Daoy (cell line): ENCODE data around the gene ZNF793. TPM values are rescaled to one million over a fixed set of nuclear protein-coding genes. Genes with fewer than 3 reads are reported as not detected.

Experiments used
- DNase-seq: peaks from one replicate; pipeline ENCODE4 v3.0.0-alpha.2; 2015; ENCODE audit warnings: low read depth
- total RNA-seq: library from RNA; depleted of rRNA; stranded (reverse); fragments of >200 nt; shearing (Covaris generic); gene quantifications from 2 replicates; pipeline ENCODE4 v1.2.3, GENCODE V29; 2014; rRNA removed

Gene ZNF793
- total RNA-seq: 3.1 and 4.5 TPM in 2 replicates

DNA sequence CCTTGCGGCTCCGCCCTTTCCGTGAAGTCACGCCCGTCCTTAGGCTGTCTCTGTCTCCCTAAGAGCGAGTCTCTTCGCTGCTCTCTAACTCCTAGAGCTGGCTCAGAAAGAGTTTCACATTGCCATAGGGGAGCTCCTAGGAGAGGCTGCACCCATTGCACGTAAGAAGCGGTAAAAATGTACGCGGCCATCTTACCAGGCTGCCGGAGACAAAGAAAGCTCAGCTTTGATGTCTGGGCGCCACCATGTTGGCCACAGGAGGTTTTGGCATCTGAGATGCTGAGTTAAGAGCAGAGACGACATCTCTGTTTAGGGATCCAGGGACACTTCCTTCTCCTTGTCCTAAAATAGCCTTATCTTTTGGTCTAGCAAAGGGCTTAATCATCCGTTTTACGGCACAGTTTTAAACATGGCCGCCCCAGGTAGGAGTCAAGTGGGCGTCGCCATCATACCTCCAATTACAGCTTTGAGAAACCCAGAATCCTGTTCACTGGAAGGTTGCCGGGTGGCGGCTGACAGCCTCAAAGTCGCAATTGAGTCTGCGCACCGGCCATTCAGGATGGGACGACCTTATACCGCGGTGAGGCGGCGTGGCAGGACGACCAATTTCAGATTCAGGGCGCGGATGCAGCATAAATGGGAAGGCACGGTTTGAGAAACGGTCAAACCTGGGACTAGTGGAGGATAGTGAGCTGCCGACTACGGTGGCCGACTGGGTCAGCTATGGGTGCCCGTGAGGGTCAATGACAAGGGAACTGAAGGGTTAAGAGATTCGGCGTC is at the start of gene ZNF793:
Gene ZNF793 (plus strand): TSS at position 553 of the 780 bp plus-strand sequence. CDS start 16,501 bp downstream, outside the sequence.
- DNase-seq: peak; percentile 88

GRCh38 chr19:37466277-37466797 is 40.4 kb upstream of the ZNF793 start:
- DNase-seq: no peak

DNA sequence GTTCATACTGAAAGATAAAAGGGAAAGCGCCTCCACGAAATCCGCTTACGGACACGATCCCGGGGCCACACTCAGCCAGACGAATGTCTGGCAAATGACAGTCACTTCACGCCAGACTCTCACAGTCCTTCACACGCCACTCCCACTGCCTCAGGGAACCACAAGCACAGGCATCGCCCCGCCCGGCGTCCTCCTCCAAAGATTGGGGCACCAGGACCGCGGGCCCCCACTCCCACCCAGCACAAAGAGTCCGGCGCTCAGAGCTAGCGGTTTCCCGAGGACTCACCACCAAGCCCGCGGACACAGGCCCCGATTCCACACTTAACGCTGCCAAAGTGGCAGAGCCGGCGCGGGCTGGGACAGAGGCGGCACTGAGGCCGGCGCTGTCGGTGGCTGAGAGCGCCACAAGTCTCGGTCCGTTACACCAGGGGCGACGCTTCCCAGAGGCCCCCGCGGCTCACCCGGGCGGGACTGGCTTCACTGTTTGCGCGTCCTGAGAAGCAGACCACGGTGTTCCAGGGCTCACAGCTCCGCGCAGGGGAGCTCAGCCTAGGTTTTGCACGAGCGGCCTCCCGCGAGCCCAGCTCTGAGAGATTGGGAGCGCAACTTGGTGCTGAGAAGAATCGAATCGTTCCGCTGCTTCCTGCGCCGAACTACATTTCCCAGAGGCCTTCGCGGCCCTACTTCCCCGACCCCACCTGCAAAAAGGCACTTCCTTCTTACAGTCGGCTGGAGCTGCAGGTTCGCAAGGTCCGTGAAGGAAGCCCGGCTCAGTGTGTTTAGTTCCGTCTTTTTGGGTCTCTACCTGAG is 39.7 kb upstream of the ZNF793 start, which contains the start of gene ZNF569:
Gene ZNF569 (minus strand): TSS at position 647 of the 810 bp plus-strand sequence. CDS start 22,523 bp downstream, outside the sequence.
- peak; percentile 93 for DNase-seq

GRCh38 chr19:37467608-37468090 is 39.1 kb upstream of the ZNF793 start:
- no peak for DNase-seq

- peak; percentile 89 for DNase-seq
These were observed 37.6 kb upstream of the ZNF793 start, which contains the start of gene ZNF570 for GRCh38 chr19:37468961-37469777. TSS of gene ZNF570 (plus strand) at chr19:37469356. CDS start at chr19:37470355, 999 bp downstream.

- DNase-seq: no peak
These were observed 36.5 kb upstream of the ZNF793 start for GRCh38 chr19:37470216-37470615.

DNA sequence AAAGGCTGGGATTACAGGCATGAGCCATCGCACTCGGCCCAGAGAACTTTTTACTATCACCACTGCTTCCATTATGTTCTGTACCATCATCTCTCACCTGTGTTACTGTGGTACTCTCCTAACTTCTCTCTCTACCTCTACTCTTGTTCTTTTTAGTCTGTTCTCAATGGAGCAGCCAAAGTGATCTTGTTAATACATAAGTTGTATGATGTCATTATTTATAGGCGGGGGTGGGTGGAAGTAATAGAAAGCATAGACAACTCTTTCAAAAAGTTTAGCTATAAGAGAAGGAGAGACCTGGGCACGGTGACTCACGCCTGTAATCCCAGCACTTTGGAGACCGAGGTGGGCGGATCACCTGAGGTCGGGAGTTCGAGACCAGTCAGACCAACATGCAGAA is 34.6 kb upstream of the ZNF793 start:
- no peak for DNase-seq

DNA sequence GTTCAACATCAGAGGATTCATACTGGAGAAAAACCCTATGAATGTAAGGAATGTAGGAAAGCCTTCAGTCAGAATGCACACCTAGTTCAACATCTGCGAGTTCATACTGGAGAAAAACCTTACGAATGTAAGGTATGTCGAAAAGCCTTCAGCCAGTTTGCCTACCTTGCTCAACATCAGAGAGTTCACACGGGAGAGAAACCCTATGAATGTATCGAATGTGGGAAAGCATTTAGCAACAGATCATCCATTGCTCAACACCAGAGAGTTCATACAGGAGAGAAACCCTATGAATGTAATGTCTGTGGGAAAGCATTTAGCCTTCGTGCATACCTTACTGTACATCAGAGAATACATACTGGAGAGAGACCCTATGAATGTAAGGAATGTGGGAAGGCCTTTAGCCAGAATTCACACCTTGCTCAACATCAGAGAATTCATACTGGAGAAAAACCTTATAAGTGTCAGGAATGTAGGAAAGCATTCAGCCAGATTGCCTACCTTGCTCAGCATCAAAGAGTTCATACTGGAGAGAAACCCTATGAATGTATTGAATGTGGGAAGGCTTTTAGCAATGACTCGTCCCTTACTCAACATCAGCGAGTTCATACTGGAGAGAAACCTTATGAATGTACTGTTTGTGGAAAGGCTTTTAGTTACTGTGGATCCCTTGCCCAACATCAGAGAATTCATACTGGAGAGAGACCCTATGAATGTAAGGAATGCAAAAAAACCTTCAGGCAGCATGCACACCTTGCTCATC is 22.2 kb upstream of the ZNF793 start:
- DNase-seq: no peak

- no peak for DNase-seq
These were observed 14.5 kb upstream of the ZNF793 start for GRCh38 chr19:37492213-37492612.

- no peak for DNase-seq
These were observed 767 bp upstream of the ZNF793 start for GRCh38 chr19:37505958-37506386.

GRCh38 chr19:37507167-37507464 is 377 bp downstream of the ZNF793 start:
- no peak for DNase-seq

DNA sequence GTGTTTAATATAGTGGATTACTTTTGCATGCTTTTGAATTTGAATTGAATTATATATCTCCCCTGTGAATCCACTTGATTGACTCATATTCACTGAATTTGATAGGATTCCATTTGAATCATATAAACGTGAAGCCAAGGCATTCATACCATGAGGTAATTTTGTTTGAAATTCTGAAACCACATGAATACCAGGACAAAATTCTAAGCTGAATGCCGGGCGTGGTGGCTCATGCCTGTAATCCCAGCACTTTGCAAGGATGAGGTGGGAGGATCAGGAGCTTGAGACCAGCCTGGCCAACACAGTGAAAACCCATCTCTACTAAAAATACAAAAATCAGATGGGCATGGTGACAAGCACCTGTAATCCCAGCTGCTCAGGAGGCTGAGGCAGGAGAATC is 4.4 kb downstream of the ZNF793 start:
- no peak for DNase-seq

- no peak for DNase-seq
These were observed 5.1 kb downstream of the ZNF793 start for GRCh38 chr19:37511821-37512220.

DNA sequence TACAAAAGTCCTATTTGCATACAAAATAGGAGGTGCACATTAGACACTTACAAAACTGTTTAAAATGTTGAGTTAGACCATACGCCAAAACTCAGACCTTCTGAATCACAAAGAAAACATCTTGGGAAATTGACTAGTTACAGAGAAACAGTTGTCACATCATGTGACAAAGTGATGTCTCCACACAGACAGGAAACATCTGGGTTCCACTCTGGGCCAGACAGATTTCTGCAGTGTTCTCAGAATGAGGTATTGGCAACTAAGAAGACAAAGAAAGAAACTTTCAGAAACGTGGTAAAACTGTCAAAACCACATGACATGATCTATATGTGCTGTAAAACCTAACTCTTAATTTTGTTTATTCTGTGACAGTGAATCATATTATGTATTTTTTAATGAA is 6.7 kb downstream of the ZNF793 start:
- DNase-seq: no peak

DNA sequence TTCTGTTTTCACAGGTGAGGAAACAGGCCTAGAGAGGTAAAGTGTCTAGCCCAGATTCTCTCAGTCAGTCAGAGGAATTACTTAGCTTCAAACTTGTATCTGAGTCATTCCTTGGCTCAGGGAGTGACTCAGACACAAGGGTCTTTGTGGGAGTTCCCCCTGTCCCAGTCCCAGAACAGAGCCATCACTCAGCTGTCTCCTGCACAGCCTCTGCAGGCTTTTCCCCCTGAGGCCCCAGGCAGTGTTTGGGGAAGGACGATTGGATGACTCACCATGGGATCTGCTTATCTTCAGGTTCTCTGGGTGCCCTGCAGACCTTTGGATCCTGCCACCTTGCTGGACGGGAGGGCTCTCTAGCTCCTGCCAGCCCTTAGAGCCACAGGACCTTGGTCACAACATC is 13.2 kb downstream of the ZNF793 start:
- peak; percentile 83 for DNase-seq

DNA sequence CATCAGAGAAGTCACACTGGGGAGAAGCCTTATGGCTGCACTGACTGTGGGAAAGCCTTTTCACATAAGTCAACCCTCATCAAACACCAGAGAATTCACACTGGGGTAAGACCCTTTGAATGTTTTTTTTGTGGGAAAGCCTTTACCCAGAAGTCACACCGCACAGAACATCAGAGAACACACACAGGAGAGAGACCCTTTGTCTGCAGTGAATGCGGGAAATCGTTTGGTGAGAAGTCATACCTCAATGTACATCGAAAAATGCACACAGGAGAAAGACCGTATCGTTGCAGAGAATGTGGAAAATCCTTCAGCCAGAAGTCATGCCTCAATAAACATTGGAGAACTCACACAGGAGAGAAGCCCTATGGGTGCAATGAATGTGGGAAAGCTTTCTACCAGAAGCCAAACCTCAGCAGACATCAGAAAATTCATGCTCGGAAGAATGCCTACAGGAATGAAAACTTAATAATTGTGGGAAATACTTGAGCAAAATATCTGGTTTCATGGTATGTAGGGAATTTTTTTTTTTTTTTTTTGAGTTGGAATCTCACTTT is 30.7 kb downstream of the ZNF793 start:
- DNase-seq: no peak

- no peak for DNase-seq
These were observed 44.6 kb downstream of the ZNF793 start for GRCh38 chr19:37551129-37551993.

GRCh38 chr19:37563518-37563917 is 56.8 kb downstream of the ZNF793 start:
- DNase-seq: no peak

- DNase-seq: no peak
These were observed 58.1 kb downstream of the ZNF793 start for GRCh38 chr19:37564624-37565369.
